Measurements from ENCODE around the gene DNASE1L3. TPM values are rescaled to one million over a fixed set of nuclear protein-coding genes. Genes with fewer than 3 reads are reported as not detected.

DNASE1L3 gene
- total and polyA plus RNA-seq, 2 of the 4 experiments (the other 2 are of a cell fraction): not detected

DNA sequence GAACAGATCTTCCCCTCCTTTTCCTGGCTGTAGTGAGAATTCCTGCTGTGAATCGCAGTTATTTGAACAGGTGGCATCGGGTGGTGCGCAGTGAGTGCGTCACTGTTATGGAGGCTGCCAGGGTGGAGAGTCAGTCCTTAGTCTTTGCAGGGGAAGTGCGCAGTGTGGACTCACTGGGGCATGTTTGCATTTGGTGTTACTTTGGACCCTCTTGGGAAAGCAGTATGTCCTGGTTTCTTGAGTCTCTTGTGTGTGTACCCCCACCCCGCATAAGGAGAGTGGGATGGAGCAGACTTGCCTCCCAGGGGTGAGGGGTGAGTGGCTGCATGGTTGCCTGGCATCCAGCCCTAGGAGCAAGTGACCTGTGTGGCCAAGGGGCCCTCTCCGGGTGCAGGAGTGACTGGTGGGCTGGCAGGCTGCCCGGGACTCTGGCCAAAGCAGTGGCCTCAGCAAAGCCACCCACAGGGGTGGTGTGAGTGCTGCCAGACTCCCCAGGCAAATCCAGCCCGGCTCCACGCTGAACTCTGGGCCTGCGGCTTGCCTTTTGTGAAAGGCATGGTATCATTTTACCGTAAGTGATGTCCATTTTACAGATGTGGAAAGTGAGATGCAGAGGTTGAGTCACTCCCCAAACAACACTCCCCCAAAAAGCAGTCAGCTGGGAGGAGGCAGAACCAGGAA, 46.4 kb downstream of the DNASE1L3 start:
- ATAC-seq (ENCODE audit: low read depth): peak; percentile 8
- peak; percentile 81 for DNase-seq

More for the DNA sequence above, 46.4 kb downstream of the DNASE1L3 start:
- Histone ChIP-seq H3K14ac (replicated peaks; ENCODE audit: low read depth, low read length) (peak overlapping the region; percentile 77), H2AK9ac (replicated peaks; ENCODE audit: low read depth, low read length, poor library complexity) (peak overlapping the region; percentile 46), H3K4me1 (ENCODE audit: control insufficient read depth, insufficient read depth, low read length) (peaks cover 28% of the 10 kb centered on the region), H4K91ac (ENCODE audit: insufficient read depth, low read depth, low read length) (no peak overlapping the region), H3K4ac (ENCODE audit: low read depth, low read length) (peak overlapping the region; percentile 70), H3K9me1 (ENCODE audit: insufficient read depth, low read length) (peaks cover 42% of the 10 kb centered on the region), H3K27ac (ENCODE audit: insufficient read depth, low read length) (no peak overlapping the region), H4K5ac (ENCODE audit: low read depth, low read length) (no peak overlapping the region), H3K4me3 (ENCODE audit: insufficient read depth, low read depth, low read length) (no peak overlapping the region), H3K4me2 (ENCODE audit: low read depth, low read length) (no peak overlapping the region), H3K9me3 (ENCODE audit: control insufficient read depth, insufficient read depth, low read length) (peaks cover 2% of the 10 kb centered on the region; the same call in 1 of the 2 replicates), H2AK5ac (ENCODE audit: low read depth, low read length) (peak overlapping the region; percentile 62), H3K9ac (ENCODE audit: low read depth, low read length) (no peak overlapping the region), H3K27me3 (ENCODE audit: control insufficient read depth, insufficient read depth, low read length) (no peaks in the 10 kb centered on the region), H3K23ac (ENCODE audit: low read depth, low read length) (peak overlapping the region; percentile 81; the same call in 1 of the 2 replicates), H2AFZ (replicated peaks; ENCODE audit: low read length, poor library complexity) (peak overlapping the region; percentile 76), H3K18ac (ENCODE audit: low read depth, low read length) (no peak overlapping the region), H2BK5ac (ENCODE audit: low read depth, low read length, poor library complexity, severe bottlenecking) (peak overlapping the region; percentile 9), H2BK120ac (ENCODE audit: low read depth, low read length) (0 out of 2 replicates have a peak overlapping the region, but pooled peaks have one; percentile 35), H3K79me1 (ENCODE audit: low read depth in 1 of 2, low read length in 2 of 2) (peaks cover 10 to 76% of the 10 kb centered on the region in 2 experiments), H4K20me1 (ENCODE audit: insufficient read depth, low read length) (peaks cover 25% of the 10 kb centered on the region; the same call in 1 of the 2 replicates), H3K56ac (ENCODE audit: extremely low read depth, insufficient read depth, low read length) (no peak overlapping the region), H4K8ac (ENCODE audit: low read depth in 2 of 2, low read length in 2 of 2) (peak overlapping the region in 1 of 2 experiments; percentile 33; a peak in 2 of 4 replicates), H2BK20ac (ENCODE audit: low read depth, low read length) (no peak overlapping the region), H3K36me3 (ENCODE audit: control insufficient read depth, insufficient read depth, low read length) (peaks cover 45% of the 10 kb centered on the region), H2BK15ac (ENCODE audit: low read depth, low read length) (peak overlapping the region; percentile 9; the same call in 1 of the 3 replicates)
- POLR2A ChIA-PET (ENCODE audit: unreplicated experiment): no interaction called here
- TF ChIP-seq BHLHE40 (IDR thresholded peaks at IDR 0.05; ENCODE audit: low read depth, low read length) (no peak), SMC3 (IDR thresholded peaks at IDR 0.05; ENCODE audit: low read depth, low read length) (no peak), USF2 (IDR thresholded peaks at IDR 0.05; ENCODE audit: low read depth, low read length) (no peak), MXI1 (IDR thresholded peaks at IDR 0.05; ENCODE audit: borderline replicate concordance, low read depth, low read length) (no peak), RCOR1 (IDR thresholded peaks at IDR 0.05; ENCODE audit: insufficient replicate concordance, low read length) (no peak), CHD1 (IDR thresholded peaks at IDR 0.05; ENCODE audit: low read depth, low read length) (no peak), CEBPB (IDR thresholded peaks at IDR 0.05; ENCODE audit: low read depth, low read length) (no peak), MAZ (IDR thresholded peaks at IDR 0.05; ENCODE audit: borderline replicate concordance, low read depth, low read length) (no peak), RFX5 (IDR thresholded peaks at IDR 0.05; ENCODE audit: low read depth, low read length) (no peak), MAFK (IDR thresholded peaks at IDR 0.05; ENCODE audit: low read depth, low read length) (no peak), FOS (IDR thresholded peaks at IDR 0.05; ENCODE audit: low read depth, low read length) (no peak)
- TF ChIP-seq, protein P1, sequence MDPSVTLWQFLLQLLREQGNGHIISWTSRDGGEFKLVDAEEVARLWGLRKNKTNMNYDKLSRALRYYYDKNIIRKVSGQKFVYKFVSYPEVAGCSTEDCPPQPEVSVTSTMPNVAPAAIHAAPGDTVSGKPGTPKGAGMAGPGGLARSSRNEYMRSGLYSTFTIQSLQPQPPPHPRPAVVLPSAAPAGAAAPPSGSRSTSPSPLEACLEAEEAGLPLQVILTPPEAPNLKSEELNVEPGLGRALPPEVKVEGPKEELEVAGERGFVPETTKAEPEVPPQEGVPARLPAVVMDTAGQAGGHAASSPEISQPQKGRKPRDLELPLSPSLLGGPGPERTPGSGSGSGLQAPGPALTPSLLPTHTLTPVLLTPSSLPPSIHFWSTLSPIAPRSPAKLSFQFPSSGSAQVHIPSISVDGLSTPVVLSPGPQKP (IDR thresholded peaks at IDR 0.05; ENCODE audit: borderline replicate concordance, low read depth, low read length): no peak
- TF ChIP-seq, protein P2, sequence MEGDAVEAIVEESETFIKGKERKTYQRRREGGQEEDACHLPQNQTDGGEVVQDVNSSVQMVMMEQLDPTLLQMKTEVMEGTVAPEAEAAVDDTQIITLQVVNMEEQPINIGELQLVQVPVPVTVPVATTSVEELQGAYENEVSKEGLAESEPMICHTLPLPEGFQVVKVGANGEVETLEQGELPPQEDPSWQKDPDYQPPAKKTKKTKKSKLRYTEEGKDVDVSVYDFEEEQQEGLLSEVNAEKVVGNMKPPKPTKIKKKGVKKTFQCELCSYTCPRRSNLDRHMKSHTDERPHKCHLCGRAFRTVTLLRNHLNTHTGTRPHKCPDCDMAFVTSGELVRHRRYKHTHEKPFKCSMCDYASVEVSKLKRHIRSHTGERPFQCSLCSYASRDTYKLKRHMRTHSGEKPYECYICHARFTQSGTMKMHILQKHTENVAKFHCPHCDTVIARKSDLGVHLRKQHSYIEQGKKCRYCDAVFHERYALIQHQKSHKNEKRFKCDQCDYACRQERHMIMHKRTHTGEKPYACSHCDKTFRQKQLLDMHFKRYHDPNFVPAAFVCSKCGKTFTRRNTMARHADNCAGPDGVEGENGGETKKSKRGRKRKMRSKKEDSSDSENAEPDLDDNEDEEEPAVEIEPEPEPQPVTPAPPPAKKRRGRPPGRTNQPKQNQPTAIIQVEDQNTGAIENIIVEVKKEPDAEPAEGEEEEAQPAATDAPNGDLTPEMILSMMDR (conservative IDR thresholded peaks at IDR 0.05; ENCODE audit: low read depth, low read length): no peak
- CTCF ChIA-PET: interaction anchor here (0.6 to 1.3 kb wide), 2 partner anchors 13 to 156 kb away, joined by 4 to 5 read pairs; partner anchors contain the start of gene FLNB
- dilution Hi-C loops (cut with HindIII; ENCODE audit: low sequenced_read_pairs, unreplicated experiment) (no loop called here), in situ Hi-C loops (cut with MboI; ENCODE audit: low sequenced_read_pairs) (no loop called here), intact Hi-C loops (cut with micrococcal nuclease) (loop anchor here (5.0 kb wide), 2 partner anchors 97 to 212 kb away; no protein-coding TSS in a partner anchor)
- WGBS, 2 experiments (ENCODE audit: extremely low coverage in 2 of 2, insufficient read length in 1 of 2): 13% methylated on average over 3 of the region's 12 CpGs; no CpG with 5 or more reads in 1 of the 2 experiments
- no TSS peak for BruUV-seq (replicated peaks)

Measured in IMR-90 (cell line).